ENCODE measurements around the gene NDUFB8. TPM values are rescaled to one million over a fixed set of nuclear protein-coding genes. Genes with fewer than 3 reads are reported as not detected.
A peak's percentile ranks its signal among the peaks of the same experiment; 100 is the strongest.

The NDUFB8 gene
- total and polyA plus RNA-seq, 11 donors, result 264 to 1,192 (median 417) TPM

GRCh38 chr10:100537475-100537874 lies 7.8 kb upstream of the NDUFB8 start:
- Histone ChIP-seq H3K9me3 (no peaks in the 10 kb centered on the region), H3K27ac (no peak overlapping the region), H3K27me3 (no peaks in the 10 kb centered on the region), H3K36me3 (peaks cover 0 to 54% (median 47%) of the 10 kb centered on the region in 9 donors), H3K4me1 (peaks cover 3 to 31% (median 25%) of the 10 kb centered on the region in 12 donors), H3K4me3 (no peak overlapping the region)
- DNase-seq (no peak), ATAC-seq (no peak)
- WGBS, 4 donors, result 79 to 84% (median 81%) methylated on average over 4 of the region's 4 CpGs
- TF ChIP-seq POLR2A (IDR thresholded peaks at IDR 0.05), result no peak
- no peak for TF ChIP-seq CTCF (IDR thresholded peaks at IDR 0.05)
- intact Hi-C loops (cut with DNase I), result no loop called here

- ATAC-seq, result peak; percentile 94 to 99 (median 98)
- Histone ChIP-seq H3K36me3 (peaks cover 0 to 38% (median 31%) of the 10 kb centered on the region in 9 donors), H3K27me3 (no peaks in the 10 kb centered on the region), H3K27ac (peak within 1 kb of the TSS in 11 of 12 donors; percentile 63 to 85 (median 72)), H3K4me1 (peaks cover 3 to 31% (median 25%) of the 10 kb centered on the region in 12 donors), H3K4me3 (peak within 1 kb of the TSS; percentile 45 to 92 (median 74)), H3K9me3 (no peaks in the 10 kb centered on the region)
- WGBS, 4 donors, result 1 to 2% (median 2%) methylated on average over 35 of the region's 35 CpGs
- TF ChIP-seq POLR2A (IDR thresholded peaks at IDR 0.05), result peak in 1 of 2 donors; percentile 73
- peak; percentile 80 to 99 (median 94) for TF ChIP-seq CTCF (IDR thresholded peaks at IDR 0.05)
- intact Hi-C loops (cut with DNase I), result no loop called here
- peak; percentile 89 to 95 (median 92) for DNase-seq
Measured at GRCh38 chr10:100535715-100536353, 6.2 kb upstream of the NDUFB8 start, which contains the start of gene HIF1AN. TSS of gene HIF1AN (plus strand) at chr10:100535943. CDS start at chr10:100535959, 16 bp downstream.

GRCh38 chr10:100535338-100535714 lies 5.7 kb upstream of the NDUFB8 start:
- WGBS, 4 donors, result 49 to 50% (median 49%) methylated on average over 4 of the region's 4 CpGs
- Histone ChIP-seq H3K4me3 (peak overlapping the region; percentile 45 to 92 (median 74)), H3K27ac (peak overlapping the region in 11 of 12 donors; percentile 14 to 85 (median 69)), H3K4me1 (peaks cover 3 to 32% (median 25%) of the 10 kb centered on the region in 12 donors), H3K9me3 (no peaks in the 10 kb centered on the region), H3K36me3 (peaks cover 0 to 32% (median 26%) of the 10 kb centered on the region in 9 donors), H3K27me3 (no peaks in the 10 kb centered on the region)
- peak in 2 of 4 donors; percentile 2 to 5 for ATAC-seq
- DNase-seq, result no peak
- TF ChIP-seq CTCF (IDR thresholded peaks at IDR 0.05) (no peak), POLR2A (IDR thresholded peaks at IDR 0.05) (no peak)
- intact Hi-C loops (cut with DNase I), result no loop called here

- intact Hi-C loops (cut with DNase I), result no loop called here
- no peak overlapping the region for H3K4me3 ChIP-seq
Measured at GRCh38 chr10:100534726-100535125, 5.1 kb upstream of the NDUFB8 start.

More at GRCh38 chr10:100534726-100535125, 5.1 kb upstream of the NDUFB8 start:
- Histone ChIP-seq H3K36me3 (peaks cover 0 to 26% (median 20%) of the 10 kb centered on the region in 9 donors), H3K4me1 (peaks cover 3 to 36% (median 30%) of the 10 kb centered on the region in 12 donors), H3K27me3 (no peaks in the 10 kb centered on the region), H3K27ac (peak overlapping the region in 2 of 12 donors; percentile 53 to 85), H3K9me3 (no peaks in the 10 kb centered on the region)
- ATAC-seq (no peak), DNase-seq (no peak)
- WGBS, 4 donors, result 77 to 89% (median 79%) methylated on average over 2 of the region's 2 CpGs
- no peak for TF ChIP-seq CTCF (IDR thresholded peaks at IDR 0.05)
- TF ChIP-seq POLR2A (IDR thresholded peaks at IDR 0.05), result no peak
